ENCODE data around the gene NEURL1B.
"Not testable (repeated sequence)": the region's sequence is repeated elsewhere in the genome, so short reads cannot be mapped to it uniquely, and the experiment has no call there.

NEURL1B gene

DNA sequence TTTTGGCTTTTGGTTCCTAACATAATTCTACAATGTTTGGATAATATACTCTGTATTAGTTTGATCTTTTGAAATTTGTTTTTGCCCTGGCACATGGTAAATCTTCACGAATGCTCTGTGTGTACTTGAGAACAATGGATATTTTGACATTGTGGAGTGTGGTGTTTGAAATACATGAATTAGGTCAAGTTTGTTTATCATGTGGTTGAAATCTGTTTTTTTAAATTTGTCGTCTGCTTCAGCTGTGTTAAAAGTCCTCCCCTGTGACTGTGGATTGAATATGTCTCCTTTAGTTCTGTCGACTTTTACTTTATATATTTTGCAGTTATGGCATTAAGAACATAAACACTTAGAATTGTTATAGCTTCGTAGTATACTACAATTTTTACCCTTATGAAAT lies 69.6 kb downstream of the NEURL1B start:
- H3K27ac ChIP-seq = no peak overlapping the region
- TF ChIP-seq, protein P1, sequence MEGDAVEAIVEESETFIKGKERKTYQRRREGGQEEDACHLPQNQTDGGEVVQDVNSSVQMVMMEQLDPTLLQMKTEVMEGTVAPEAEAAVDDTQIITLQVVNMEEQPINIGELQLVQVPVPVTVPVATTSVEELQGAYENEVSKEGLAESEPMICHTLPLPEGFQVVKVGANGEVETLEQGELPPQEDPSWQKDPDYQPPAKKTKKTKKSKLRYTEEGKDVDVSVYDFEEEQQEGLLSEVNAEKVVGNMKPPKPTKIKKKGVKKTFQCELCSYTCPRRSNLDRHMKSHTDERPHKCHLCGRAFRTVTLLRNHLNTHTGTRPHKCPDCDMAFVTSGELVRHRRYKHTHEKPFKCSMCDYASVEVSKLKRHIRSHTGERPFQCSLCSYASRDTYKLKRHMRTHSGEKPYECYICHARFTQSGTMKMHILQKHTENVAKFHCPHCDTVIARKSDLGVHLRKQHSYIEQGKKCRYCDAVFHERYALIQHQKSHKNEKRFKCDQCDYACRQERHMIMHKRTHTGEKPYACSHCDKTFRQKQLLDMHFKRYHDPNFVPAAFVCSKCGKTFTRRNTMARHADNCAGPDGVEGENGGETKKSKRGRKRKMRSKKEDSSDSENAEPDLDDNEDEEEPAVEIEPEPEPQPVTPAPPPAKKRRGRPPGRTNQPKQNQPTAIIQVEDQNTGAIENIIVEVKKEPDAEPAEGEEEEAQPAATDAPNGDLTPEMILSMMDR (conservative IDR thresholded peaks at IDR 0.05) = no peak

DNA sequence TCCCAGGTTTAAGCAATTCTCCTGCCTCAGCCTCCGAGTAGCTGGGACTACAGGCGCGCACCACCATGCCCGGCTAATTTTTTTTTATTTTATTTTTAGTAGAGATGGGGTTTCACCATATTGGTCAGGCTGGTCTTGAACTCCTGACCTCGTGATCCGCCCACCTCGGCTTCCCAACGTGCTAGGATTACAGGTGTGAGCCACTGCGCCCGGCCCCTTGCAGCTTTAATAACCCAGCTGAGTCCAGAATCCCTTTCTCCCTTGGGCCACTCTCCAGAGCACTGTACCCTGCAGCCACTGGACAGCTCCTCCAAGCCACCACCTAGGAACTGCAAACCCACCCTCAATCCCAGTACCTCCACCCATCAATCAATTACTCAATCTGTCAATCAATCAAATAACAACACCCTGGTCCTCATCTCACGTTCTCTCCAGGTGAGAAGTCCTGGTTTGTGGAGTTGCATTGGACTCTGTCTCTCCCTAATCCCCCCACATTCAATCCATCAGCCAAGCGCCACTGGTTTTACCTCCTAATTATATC lies 70.3 kb downstream of the NEURL1B start:
- not testable (repeated sequence) for H3K27ac ChIP-seq

DNA sequence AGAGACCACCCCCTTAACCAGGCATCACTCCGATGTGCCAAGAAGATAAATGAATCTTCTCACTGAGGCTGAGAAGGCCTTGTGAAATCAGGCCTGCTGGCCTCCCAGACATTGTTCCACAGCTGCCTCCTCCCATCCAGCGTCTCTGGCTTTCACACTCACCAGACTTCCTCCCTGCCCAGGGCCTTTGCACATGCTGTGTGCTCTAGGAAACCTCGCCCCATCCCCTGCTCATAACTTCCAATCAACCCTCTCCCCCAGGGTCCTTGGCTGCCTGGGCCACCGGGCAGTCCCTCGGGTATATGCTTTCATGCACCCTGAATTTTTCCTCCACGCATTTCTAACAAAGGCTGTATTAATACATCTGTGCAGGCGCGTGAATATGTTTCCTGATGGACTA lies 71.5 kb downstream of the NEURL1B start:
- TF ChIP-seq, protein P1 (conservative IDR thresholded peaks at IDR 0.05) = no peak
- H3K27ac ChIP-seq = no peak overlapping the region

DNA sequence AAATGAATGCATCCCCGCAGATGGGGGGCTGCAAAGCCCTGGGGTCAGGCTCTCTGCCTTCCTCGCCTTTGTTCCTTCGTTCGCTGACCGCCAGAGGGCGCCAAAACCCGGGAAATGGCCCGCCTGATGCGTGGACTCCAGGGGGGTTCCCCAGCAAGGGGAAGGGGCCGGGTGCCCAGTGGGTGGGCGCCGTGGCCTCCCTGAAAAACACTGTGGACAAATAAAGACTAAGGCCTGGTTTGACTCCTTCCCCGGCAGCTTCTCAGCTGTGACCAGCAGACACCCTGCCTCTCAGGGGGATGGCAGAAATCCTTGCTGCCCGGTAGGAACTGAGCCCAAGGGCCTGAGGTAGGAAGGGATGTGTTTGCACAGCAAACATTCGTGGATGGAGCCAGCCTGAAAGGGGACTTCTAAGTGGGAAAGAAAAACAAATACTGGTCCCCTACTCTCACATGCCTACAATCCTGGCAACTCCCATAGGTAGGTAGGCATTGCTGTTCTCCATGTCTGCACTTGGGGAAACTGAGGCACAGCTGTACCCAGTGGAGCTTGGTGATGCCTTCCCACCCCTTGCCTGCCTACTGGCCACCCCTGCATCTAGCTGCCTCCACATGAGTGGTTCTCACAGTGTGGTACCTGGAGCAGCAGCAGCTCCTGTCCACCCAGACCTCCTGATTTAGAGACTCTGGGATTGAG lies 72.2 kb downstream of the NEURL1B start:
- no peak overlapping the region for H3K27ac ChIP-seq
- TF ChIP-seq, protein P1 (conservative IDR thresholded peaks at IDR 0.05) = peak; percentile 78

DNA sequence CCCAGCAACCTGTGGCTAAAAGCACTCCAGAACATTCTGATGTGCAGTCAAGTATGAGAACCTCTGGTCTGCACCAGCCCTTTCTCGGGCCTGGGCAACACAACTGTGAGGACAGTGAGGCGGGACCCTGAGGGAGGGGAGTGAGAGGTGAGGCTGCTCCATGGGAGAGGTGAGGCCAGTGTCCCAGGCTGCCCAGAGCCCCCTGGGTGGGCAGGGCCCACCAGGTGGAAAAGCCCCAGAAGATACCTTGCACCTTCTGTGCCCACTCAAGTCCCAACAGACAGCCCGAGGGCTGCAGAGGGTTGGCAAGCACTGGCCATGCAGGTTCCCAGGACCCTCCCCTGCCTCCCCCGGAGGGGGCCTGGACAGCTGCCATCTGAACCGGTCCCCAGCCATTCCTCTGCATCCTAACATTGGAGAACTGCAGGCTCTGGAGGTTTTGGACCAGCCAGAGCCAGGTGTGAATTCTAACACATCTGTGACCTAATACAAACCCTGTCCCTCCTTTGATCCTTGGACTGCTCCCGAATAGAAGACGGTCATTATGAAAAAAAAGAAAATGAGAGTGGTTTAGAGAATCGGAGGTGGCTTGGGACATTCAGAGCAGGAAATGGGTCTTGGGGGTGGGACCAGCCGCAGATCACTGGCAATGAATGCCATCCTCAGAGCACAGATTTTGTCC lies 72.9 kb downstream of the NEURL1B start:
- H3K27ac ChIP-seq = no peak overlapping the region
- TF ChIP-seq, protein P1 (conservative IDR thresholded peaks at IDR 0.05) = no peak

DNA sequence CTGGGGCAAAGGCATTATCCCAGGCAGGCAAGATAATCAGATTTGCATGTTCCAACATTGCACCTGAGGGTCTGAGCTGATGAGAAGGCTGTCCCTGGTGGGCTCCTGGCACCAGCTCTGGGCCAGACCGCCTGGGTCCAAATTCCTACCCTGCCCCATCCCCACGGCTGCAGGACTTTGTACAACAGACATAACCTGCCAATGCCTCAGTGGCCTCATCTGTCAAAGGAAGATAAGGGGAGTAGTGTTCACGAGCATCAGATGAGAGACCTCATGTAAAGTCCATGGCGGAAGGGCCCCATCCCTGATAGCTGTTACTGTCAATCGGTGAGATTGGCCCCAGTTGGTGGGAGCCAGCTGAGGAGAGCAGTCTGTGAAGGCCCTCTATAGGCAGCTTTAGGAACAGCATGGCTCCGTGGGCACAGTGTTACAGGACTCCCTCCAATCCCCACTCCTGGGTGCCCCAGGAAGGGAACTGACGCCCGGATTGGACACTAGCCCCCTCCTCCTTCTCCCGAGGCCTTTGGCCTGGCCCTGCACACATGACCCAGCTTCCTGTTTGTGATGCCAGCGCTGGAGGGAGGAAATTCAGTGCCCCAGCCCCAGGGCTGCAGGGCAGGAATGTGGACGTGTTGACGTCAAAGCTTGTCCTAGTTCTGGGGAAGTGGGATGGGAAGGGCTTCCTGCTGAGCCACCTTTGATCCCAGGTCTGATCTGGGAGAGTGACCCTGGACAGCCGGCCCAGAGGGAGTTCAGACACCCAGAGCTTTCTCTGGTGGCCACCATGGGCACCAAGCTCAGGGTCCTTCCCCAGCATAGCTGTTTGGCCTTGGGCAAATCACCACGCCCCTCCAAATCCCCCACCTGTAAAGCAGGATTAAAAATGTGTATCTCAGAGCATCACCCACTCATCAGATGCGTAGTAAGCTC lies 73.7 kb downstream of the NEURL1B start:
- TF ChIP-seq, protein P1 (conservative IDR thresholded peaks at IDR 0.05) = peak; percentile 78
- H3K27ac ChIP-seq = no peak overlapping the region

DNA sequence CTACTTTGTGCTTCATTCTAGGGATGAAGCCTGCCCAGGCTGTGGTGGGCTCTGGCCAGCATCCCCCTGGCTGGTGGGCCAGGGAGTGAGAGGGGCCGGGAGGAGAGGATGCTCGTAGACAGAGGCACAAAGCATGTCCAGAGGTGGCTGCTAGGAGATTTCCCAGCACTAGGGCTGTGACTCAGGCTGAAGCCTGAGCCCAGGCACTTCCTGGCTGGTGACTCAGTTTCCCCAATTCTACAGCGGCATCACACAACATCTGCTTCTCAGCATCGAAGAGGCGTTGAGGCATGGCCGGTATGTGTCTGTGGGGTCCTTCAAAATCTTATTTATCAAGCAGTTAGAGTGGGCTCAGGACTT lies 74.3 kb downstream of the NEURL1B start:
- TF ChIP-seq, protein P1 (conservative IDR thresholded peaks at IDR 0.05) = no peak
- no peak overlapping the region for H3K27ac ChIP-seq

All from VCaP (cell line).